OCI-LY1 (cell line): ENCODE results near the gene XRCC2.

Source experiments
- CTCF ChIP-seq: fragments of 200-600 bp; sonication (generic), shearing (Covaris generic); IDR thresholded peaks from 2 replicates; pipeline ENCODE4 v1.5.1; 2017; ENCODE audit warnings: mild to moderate bottlenecking, antibody characterized with exemption, low read length, moderate library complexity, mixed read lengths
- EZH2 ChIP-seq: fragments of 200-600 bp; sonication (generic), shearing (Covaris generic); IDR thresholded peaks from 2 replicates; pipeline ENCODE4 v1.8.0; 2017; ENCODE audit warnings: borderline replicate concordance, mixed run types, mild to moderate bottlenecking, antibody characterized with exemption, low read length, moderate library complexity, mixed read lengths

GRCh38 chr7:152641384-152641783 lies 34.6 kb downstream of the XRCC2 start:
- TF ChIP-seq CTCF = no peak
- TF ChIP-seq EZH2 = no peak
